ENCODE results near the gene ELFN1. TPM values are rescaled to one million over a fixed set of nuclear protein-coding genes. Genes with fewer than 3 reads are reported as not detected.

The ELFN1 gene
- polyA plus RNA-seq, 1 donor (not counting 4 experiments of a cell fraction or from before 2014, with no cell fraction given): 0.03 TPM

DNA sequence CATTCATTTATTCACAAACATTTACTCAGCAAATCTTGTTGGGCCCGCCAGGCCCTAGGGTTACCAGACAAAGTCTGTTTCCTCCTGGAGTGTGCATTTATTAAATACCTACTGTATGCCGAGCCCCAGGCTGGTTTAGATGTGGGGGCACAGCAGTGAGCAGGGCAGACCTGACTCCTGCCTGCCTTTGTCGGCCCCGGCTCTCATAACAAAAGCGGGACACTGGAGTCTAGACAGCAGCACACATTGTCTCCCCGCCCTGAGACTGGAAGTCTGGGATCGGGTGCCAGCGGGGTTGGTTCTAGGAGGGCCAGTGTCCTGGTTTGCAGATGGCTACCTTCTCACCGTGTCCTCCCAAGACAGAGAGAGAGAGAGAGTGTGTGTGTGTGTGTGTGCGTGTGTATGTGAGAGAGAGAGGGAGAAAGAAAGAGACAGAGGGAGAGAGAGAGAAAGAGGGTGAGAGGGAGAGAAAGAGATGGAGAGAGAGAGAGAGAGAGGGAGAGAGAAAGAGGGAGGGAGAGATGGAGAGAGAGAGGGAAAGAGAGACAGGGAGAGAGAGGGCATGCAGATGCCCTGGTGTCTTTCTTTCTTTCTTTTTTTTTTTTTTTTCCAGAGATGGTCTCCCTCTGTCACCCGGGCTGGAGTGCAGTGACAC is 25.9 kb downstream of the ELFN1 start:
- no peak overlapping the region for H2AFZ ChIP-seq (ENCODE audit: control insufficient read depth, low read length)
- peaks cover 18% of the 10 kb centered on the region for H3K27me3 ChIP-seq (ENCODE audit: control insufficient read depth, extremely low read depth, insufficient read depth, low read length)
- dilution Hi-C loops (cut with MboI; ENCODE audit: extremely low pct_ligation_motif_present, low sequenced_read_pairs): no loop called here
- H3K4me3 ChIP-seq (ENCODE audit: control insufficient read depth in 2 of 3, extremely low read depth in 1 of 3, insufficient read depth in 2 of 3, low read depth in 1 of 3, low read length in 3 of 3): no peak overlapping the region
- no peaks in the 10 kb centered on the region for H3K4me1 ChIP-seq (ENCODE audit: control insufficient read depth, extremely low read depth, insufficient read depth, low read length)
- DNase-seq (ENCODE audit: low read depth, low spot score) (no peak), FAIRE-seq (no peak)
- H4K20me1 ChIP-seq (ENCODE audit: control insufficient read depth, extremely low read depth, insufficient read depth, low read length): no peaks in the 10 kb centered on the region
- H3K4me2 ChIP-seq (ENCODE audit: control insufficient read depth, extremely low read depth, insufficient read depth, low read depth, low read length): no peak overlapping the region
- no peaks in the 10 kb centered on the region for H3K79me2 ChIP-seq (ENCODE audit: control insufficient read depth, insufficient read depth, low read length)
- no peak overlapping the region for H3K27ac ChIP-seq (ENCODE audit: control insufficient read depth, insufficient read depth, low read length)
- no peak for TF ChIP-seq EZH2 (IDR thresholded peaks at IDR 0.05; ENCODE audit: low read length)
- TF ChIP-seq, protein P1, sequence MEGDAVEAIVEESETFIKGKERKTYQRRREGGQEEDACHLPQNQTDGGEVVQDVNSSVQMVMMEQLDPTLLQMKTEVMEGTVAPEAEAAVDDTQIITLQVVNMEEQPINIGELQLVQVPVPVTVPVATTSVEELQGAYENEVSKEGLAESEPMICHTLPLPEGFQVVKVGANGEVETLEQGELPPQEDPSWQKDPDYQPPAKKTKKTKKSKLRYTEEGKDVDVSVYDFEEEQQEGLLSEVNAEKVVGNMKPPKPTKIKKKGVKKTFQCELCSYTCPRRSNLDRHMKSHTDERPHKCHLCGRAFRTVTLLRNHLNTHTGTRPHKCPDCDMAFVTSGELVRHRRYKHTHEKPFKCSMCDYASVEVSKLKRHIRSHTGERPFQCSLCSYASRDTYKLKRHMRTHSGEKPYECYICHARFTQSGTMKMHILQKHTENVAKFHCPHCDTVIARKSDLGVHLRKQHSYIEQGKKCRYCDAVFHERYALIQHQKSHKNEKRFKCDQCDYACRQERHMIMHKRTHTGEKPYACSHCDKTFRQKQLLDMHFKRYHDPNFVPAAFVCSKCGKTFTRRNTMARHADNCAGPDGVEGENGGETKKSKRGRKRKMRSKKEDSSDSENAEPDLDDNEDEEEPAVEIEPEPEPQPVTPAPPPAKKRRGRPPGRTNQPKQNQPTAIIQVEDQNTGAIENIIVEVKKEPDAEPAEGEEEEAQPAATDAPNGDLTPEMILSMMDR (optimal IDR thresholded peaks at IDR 0.05 in 1 of 3, IDR thresholded peaks at IDR 0.05 in 1 of 3, conservative IDR thresholded peaks at IDR 0.05 in 1 of 3; ENCODE audit: extremely low read depth in 1 of 3, insufficient read depth in 2 of 3, low read length in 3 of 3): no peak
- no peak overlapping the region for H3K9ac ChIP-seq (ENCODE audit: control insufficient read depth, extremely low read depth, insufficient read depth, low read length)
- H3K9me1 ChIP-seq (ENCODE audit: control insufficient read depth, extremely low read depth, insufficient read depth, low read length): no peaks in the 10 kb centered on the region
- H3K9me3 ChIP-seq (ENCODE audit: control insufficient read depth, low read depth, low read length): no peaks in the 10 kb centered on the region
- no peaks in the 10 kb centered on the region for H3K36me3 ChIP-seq (ENCODE audit: control insufficient read depth in 2 of 2, extremely low read depth in 1 of 2, insufficient read depth in 2 of 2, low read length in 2 of 2)

DNA sequence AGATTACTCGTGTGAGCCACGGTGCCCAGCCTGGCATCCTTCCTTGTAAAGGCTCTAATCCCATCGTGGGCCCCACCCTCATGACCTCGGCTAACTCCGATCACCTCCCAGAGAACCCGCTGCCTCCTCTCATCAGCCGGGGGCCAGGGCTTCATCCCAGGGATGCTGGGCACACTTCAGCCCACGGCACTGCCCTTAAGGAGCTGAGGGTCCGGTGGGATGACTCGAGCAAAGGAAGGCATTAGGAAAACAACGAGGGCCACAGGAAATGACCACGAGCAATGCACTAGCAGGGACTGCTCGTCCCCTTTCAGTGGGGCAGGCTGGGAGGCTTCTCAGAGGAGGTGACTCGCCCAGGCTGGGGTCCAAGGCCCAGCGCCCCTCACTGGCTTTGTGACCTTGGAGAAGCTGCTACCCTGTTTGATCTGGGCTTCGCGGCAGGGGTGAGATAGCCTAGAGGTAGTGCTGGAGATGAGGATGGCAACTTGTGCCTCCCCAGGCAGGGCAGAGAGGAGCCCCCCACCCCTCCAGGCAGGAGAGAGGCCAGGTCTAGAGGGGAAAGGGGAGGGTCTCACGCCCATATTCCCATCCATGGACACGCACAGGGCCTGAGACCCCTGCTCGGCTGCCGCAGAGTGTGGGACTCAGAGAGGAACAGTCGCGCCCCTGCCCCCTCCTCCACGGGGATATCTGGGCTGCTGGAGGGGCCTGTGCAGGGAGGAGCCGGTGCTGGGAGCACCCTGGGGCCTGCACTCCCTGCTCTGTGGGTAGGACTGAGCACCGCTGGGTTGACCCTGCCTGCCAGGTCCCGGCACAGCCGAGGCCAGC is 26.8 kb downstream of the ELFN1 start:
- no peak for FAIRE-seq
- dilution Hi-C loops (cut with MboI; ENCODE audit: extremely low pct_ligation_motif_present, low sequenced_read_pairs): no loop called here

More for the DNA sequence above, 26.8 kb downstream of the ELFN1 start:
- Histone ChIP-seq H3K4me1 (ENCODE audit: control insufficient read depth, extremely low read depth, insufficient read depth, low read length) (no peaks in the 10 kb centered on the region), H2AFZ (ENCODE audit: control insufficient read depth, low read length) (no peak overlapping the region), H3K9me1 (ENCODE audit: control insufficient read depth, extremely low read depth, insufficient read depth, low read length) (no peaks in the 10 kb centered on the region), H3K36me3 (ENCODE audit: control insufficient read depth in 2 of 2, extremely low read depth in 1 of 2, insufficient read depth in 2 of 2, low read length in 2 of 2) (no peaks in the 10 kb centered on the region), H3K79me2 (ENCODE audit: control insufficient read depth, insufficient read depth, low read length) (no peaks in the 10 kb centered on the region), H4K20me1 (ENCODE audit: control insufficient read depth, extremely low read depth, insufficient read depth, low read length) (no peaks in the 10 kb centered on the region), H3K27ac (ENCODE audit: control insufficient read depth, insufficient read depth, low read length) (no peak overlapping the region), H3K4me2 (ENCODE audit: control insufficient read depth, extremely low read depth, insufficient read depth, low read depth, low read length) (no peak overlapping the region), H3K27me3 (ENCODE audit: control insufficient read depth, extremely low read depth, insufficient read depth, low read length) (peaks cover 11% of the 10 kb centered on the region), H3K9me3 (ENCODE audit: control insufficient read depth, low read depth, low read length) (no peaks in the 10 kb centered on the region), H3K9ac (ENCODE audit: control insufficient read depth, extremely low read depth, insufficient read depth, low read length) (no peak overlapping the region), H3K4me3 (ENCODE audit: control insufficient read depth in 2 of 3, extremely low read depth in 1 of 3, insufficient read depth in 2 of 3, low read depth in 1 of 3, low read length in 3 of 3) (no peak overlapping the region)
- DNase-seq (ENCODE audit: low read depth, low spot score): no peak
- TF ChIP-seq EZH2 (IDR thresholded peaks at IDR 0.05; ENCODE audit: low read length): no peak
- TF ChIP-seq, protein P1 (optimal IDR thresholded peaks at IDR 0.05 in 1 of 3, IDR thresholded peaks at IDR 0.05 in 1 of 3, conservative IDR thresholded peaks at IDR 0.05 in 1 of 3; ENCODE audit: extremely low read depth in 1 of 3, insufficient read depth in 2 of 3, low read length in 3 of 3): no peak

All from keratinocyte (primary cell).